NCI-H82 (cell line): ENCODE measurements around the gene ARHGEF7.
A peak's percentile ranks its signal among the peaks of the same experiment; 100 is the strongest.

ENCODE experiments used
- DNase-seq: peaks from one replicate; lab custom pipeline; 2025; lab: John Stamatoyannopoulos, UW

The ARHGEF7 gene

DNA sequence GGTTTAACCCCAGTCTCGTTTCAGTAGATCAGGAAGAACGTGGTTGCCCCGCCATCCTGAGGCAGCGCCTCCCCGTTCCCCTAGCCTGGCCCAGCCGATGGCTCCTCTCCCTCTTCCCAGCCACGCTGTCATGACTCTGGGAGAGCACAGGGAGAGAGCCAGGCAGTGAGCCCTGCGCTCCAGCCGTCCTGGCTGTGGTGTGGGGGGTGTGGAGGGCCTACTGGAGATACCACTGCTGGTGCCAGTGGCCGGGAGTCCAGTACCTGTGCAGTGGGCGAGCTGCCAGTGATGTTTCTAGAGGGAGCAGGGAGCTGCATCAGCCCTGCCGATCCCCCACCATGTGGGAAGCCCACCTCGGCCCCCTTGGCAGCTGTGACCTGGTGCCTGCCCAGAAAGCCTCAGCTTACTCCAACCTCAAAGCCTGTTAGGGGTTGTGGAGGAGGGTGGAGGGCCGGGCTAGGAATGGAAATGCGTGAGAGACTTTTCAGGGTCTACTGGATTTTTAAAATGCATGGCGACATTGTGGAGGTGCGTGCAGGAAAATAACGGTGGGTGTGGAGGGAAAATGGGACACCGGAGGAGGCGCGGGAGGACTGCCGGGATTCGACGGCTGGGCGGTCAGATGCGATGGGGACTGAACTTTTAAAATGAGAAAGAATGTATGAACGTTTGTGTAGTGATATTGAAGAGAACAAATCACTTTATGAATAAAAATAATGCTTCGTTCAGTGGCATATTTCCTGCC, 210.2 kb downstream of the ARHGEF7 start:
- DNase-seq: no peak

DNA sequence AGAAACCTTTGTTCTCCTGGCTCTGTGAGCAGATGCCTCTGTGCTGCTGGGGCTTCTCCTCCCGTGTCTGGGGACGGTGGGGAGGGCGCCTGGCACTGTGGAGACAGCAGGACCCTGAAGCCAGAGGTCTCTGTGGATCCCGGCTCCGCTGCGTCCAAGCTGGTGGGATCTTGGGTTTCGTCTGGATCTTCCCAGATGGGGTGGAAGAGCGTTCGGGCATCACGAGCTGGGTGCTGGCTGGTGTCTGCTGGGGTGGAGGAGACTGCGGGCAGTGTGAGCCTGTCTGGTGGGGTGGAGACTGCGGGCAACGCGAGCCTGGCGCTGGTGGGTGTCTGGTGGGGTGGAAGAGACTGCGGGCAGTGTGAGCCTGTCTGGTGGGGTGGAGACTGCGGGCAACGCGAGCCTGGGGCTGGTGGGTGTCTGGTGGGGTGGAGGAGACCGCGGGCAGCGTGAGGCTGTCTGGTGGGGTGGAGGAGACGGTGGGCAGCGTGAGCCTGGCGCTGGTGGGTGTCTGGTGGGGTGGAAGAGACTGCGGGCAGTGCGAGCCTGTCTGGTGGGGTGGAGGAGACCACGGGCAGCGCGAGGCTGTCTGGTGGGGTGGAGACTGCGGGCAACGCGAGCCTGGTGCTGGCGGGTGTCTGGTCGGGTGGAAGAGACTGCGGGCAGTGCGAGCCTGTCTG, 211.0 kb downstream of the ARHGEF7 start:
- DNase-seq: no peak

DNA sequence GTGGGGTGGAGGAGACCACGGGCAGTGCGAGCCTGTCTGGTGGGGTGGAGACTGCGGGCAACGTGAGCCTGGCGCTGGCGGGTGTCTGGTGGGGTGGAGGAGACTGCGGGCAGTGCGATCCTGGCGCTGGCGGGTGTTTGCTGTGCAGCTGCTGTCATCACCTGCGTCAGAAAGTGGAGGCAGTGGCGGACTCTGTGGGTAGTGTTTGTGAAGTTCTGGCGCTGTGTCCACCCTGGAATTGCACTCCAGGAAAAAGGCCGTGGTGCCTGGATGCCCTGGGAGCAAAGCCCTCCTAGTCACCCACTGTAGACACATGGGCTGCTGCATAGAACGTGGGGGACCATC, 211.5 kb downstream of the ARHGEF7 start:
- no peak for DNase-seq

DNA sequence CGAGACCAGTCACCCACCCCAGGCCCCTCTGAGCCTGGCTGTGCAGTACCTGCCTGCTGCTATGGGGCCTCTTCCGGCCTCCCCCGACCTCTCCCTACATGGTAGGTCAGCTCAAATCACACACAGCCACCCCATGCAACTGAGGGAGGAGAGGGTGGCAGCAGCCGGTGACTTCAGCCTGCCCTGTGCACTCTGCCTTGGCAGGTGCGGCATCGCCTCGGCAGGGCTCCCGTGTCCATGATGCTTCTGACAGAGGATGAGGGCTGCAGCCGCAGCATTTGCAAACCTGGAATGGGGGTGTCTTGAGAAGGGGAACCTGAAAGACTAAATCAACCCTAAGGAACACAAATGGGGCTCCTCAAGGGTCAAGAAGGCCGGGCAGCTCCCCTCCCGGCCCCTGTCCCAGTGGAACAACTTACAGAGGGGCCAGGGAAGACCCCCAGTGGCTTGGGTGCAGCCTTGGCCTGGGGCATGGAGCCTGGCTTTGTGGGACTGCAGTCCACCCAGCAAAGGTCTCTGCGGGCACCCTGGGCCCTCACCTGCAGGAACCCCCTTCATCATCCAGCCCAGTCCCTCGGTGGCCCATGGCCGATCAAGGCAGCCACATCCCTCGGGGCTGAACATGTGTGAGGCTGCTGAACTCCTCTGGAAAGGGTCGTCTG, 212.0 kb downstream of the ARHGEF7 start:
- DNase-seq: no peak

DNA sequence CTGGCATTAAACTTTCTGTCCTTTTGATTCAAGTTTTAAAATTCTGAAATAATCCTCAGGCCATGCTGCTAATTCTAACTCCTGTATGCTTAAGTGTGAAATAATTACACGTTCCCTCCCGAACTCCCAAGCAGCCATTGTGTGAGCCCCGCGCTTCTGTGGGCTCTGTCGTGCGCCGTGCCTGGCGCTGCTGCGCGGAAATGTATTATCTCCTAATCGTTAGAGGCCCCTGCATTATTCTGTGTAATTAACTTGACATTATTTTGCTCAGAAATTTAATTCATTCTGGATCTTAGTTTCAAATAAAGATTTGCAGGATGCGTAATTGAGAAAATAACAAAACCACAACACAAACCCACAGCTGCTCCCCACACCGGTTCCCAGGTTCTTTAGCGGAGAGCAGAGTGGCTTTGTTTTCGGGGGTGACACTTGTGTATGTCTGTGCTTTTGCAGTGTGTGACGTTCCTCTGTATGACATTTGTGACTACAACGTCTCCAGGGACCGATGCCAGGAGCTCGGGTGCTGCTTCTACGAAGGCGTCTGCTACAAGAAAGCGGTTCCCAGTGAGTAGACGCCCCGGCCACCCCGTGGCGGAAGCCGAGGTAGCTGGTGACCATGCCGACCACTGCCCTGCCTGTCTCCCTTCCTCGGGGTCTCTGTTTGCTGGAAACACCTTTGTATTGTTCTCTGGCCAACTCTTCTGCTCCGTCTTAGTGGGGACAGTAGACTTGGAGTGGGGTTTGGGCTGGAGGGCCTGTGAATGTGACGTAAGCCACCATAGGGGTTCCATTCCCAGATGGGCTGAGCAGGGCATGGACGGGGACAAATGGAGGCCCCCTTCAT, 212.8 kb downstream of the ARHGEF7 start:
- no peak for DNase-seq

DNA sequence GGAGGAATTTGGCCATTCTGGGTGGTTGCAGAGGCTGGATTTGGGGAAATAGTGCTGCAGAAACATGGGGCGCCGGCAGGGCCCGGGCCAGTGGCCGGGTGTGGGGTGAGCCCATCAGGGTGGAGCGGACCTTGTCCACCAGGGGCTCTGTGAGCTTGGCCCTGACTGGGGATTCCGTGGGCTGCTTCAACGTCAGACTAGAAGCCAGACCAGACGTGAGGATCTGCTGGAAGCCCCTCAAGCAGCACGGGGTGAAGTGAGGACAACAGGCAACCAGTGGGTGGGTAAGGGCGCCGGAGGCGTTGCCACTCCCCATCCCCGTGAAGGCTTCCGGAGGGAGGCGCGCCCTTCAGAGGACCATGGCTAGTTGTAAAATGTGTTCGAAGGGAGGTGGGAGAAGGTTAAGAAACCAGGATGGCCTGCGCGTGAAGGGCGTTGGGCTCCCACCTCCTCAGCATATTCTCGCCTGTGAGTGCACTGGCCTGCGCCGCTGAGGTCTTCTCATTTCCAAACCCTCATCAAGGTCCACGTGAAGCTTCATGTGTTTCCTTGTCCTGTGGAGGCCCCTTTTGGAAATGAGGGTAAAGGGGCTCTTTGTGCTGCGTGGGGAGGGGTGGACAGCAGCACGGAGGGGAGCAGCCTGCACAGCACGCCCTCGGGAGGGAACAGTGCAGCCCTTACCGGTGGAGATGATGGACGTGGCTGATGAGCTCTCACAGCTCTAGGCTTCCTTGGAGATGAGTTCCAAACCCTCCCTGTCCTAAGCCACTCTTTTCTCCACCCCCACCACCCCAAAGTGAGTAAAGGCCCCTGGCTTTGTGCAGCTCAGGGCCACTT, 213.7 kb downstream of the ARHGEF7 start:
- DNase-seq: no peak

DNA sequence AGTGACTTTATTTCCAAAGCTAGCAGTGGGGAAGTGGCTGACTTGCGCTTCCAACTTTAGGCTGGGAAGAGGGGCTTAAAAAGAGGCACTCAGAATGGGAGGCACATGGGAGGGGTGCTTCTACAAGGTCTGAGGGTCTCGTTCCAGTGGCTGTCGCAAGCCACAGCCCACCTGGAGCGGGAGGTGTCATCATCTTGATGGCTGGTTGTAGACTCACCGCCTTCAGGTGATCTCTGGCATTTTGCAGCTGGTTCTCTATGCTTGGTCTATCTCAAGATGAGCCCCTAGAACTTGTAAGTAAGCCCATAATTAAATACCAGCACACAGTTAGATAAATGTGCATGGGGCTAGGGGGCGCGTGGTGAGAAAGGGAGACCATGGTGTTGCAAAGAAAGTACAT, 214.5 kb downstream of the ARHGEF7 start:
- DNase-seq: no peak

DNA sequence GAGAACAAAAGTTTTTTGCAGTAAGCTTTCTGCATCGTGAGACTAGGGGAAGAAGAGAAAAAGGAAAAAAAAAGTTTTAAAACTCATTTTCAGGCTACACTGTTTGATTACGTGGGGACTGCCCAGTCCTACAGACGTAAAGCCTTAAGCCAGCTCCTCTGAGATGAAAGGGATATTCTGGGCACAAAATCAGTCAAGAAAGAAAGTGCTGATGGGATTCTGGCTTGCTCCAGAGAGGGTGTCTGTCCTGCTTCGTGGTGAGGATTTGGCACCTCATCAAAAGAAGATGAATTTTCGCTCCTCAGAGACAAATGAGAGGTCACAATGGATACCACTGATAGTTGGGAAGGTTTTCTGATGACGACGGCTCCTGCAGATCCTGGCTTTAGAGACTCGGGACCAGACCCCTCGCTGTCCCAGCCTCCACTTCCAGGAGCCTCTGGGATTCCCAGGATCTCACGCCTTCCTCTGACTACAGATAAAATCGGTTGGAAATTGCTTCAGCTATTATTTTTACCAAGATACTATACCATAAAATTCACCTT, 215.0 kb downstream of the ARHGEF7 start:
- DNase-seq: no peak

DNA sequence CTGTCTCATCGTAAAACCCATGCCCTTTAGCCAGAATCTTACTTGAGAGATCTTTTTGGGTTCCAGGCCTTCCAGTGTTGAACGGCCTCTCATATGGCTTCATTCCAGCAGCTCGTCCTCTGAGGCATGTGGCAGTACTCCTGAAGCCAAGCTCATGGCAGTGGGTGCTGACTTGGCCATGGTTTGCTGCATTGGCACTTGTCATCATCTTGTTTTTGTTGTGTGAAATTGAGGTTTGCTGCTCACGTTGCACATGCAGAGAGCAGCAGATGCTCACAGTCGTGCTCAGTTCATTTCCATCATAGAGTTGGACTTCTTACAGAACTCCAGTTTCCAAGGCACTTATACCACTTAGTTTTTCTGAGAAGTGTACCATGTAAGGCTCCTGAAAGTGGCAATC, 220.2 kb downstream of the ARHGEF7 start:
- no peak for DNase-seq

DNA sequence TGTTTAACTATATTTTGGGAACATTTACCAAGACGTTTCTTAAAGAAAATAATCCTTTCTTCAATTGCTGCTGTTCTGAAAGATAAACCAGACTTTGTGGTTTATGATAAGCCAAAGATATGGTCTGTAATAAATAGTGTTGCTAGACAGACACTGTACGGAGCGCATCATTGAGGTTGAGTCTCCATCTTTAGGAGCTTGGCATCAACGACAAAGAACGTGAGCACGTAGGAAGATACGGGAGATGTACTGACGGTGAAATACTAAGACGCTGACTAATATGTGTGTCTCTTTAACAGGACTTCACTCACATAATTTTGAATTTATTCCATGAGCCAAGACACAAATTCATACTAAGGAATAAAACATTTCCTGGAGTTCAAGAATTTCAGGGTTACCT, 221.6 kb downstream of the ARHGEF7 start:
- no peak for DNase-seq

DNA sequence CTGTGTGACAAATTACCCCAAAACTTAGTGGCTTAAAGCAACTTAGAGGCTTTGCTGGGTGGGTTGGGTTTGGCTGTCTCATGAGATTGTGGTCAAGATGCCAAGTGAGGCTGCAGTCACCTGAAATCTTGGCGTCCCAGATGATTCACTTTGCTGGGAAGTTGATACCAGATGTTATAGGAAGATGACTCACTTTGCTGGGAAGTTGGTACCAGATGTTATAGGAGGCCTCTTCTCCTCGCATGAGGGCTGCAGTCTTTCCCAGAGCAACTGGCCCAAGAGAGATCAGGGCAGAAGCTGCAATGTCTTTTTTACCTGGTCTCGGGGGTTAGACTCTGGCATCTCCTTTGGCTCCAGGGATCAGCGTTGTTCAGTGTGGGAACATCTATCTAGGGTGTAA, 222.1 kb downstream of the ARHGEF7 start:
- DNase-seq: no peak

DNA sequence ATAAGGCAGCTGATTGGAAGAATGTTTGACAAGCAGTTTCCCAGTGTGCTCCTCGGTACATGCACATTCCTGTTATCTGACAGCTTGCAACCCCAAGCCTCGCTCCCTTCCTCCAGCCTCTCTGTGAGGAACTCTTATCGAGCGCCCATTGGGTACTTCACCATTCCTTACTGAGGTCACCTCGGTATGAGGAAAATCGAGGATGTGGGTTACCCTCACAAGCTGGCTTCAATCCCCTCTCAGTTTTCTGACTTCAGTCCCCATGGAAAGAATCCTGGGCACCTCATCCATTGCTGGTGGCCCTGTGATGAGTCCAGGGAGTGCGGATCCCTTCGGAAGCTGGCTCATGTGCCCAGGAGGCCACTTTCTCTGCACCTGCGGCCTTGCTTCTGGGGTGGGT, 222.6 kb downstream of the ARHGEF7 start:
- DNase-seq: no peak

DNA sequence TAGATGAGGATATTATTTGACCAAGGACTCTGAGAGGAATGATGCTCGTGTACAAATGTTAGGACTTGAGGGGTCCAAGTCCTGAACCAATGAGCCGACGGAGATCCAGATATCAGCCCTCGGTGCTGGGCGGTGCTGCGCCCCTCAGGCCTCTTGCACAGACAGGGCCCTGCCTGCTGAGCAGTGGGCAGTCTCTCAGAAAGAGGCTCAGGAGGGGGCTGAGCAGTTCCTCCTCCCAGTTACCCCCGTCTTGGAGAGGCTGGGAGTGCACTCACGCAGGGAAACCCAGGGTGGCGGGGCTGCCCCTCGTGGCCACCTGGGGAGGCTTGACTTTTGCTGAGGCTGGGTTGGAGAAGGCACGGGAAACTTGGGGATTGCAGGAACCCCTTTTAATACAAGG, 223.7 kb downstream of the ARHGEF7 start:
- DNase-seq: no peak

DNA sequence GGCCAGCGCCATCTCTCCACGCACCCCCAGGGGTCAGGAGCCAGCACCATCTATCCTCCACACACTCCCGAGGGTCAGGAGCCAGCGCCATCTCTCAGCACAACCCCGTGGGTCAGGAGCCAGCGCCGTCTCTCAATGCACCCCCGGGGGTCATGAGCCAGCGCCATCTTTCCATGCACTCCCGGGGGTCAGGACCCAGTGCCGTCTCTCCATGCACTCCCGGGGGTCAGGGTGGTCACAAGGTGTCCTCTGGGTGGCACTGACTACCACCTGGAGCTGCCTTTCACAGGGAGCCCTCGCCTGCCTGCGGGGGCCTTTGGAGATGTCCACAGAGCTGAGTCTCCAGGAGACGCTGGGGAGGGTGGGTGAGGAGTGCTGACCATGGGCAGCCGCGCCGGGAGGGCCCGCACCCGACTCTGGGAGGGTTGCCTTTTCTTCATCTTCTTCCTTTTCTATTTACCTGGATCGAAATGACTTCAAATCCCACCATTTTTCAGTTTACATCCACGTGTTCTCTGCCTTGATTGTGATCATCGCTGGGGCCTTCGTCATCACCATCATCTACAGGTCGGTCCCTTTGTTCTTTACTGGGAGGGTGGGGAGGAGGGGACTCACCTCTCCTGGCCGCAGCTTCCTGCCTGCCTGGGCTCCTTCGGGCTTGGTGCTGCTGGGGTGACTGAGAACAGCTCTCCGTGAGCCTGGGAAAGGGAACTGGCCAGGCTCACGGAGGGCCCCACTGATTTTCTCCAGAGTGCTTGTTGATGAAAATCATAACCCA, 224.4 kb downstream of the ARHGEF7 start:
- DNase-seq: no peak

DNA sequence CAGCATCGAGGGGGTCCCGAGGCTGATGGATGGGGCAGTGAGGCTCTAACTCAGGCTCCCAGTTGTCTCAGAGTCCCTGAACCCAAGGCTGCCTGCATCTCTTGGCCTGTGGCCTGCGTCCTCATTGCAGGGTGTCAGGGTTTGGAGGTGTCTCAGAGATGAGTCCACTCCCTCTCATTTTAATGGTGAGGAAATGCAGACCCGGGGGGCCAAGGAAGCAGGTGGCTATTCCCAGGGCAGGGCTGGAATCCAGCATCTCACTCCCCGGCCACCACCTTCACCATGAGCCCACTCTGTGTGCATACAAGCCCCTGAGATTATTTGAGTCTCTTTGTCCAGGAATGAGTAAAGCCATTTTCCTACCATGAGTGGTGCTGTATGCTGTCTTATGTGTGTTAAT, 226.8 kb downstream of the ARHGEF7 start:
- DNase-seq: no peak

DNA sequence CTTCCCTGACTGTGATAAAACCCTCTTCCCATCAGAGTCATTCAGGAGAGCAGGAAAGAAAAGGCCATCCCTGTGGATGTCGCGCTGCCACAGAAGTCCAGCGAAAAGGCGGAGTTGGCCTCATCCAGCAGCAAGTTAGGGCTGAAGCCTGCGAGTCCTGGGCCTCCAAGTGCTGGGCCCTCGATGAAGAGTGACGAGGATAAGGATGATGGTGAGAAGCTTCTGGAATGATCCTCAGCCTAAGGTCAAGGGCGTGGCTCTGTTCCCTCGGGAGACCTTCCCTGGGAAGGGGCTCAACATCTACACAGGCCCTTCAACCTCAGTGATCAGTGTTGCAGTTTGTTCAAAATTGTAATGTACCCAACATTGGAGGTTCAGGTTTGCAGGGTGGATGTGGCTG, 227.6 kb downstream of the ARHGEF7 start:
- DNase-seq: no peak

DNA sequence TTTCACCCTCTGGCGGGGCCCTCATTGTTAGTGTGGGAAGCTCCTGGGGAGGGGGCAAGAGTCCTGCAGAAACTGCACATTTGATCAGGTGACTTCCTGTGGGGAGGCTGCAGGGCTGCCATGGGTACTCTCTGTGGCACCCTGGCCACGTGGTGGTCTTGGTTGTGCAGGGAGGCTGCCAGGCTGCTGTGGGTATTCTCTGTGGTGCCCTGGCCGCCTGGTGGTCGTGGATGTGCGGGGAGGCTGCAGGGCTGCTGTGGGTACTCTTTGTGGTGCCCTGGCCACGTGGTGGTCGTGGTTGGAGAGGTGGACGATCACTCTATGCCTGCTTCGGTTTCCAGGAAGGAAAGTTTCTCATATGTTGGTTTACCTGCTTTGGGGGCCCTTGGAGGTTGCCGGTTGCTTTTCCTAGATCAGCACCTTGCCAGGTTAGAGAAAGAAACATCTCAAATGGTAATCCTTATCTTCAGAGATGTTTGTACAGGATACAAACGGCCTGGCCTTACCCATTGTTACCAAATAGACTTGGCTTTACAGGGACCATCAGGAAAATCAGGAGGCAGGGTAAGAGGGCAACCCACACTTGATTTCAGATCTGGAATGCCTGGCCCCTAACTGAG, 228.2 kb downstream of the ARHGEF7 start:
- no peak for DNase-seq

DNA sequence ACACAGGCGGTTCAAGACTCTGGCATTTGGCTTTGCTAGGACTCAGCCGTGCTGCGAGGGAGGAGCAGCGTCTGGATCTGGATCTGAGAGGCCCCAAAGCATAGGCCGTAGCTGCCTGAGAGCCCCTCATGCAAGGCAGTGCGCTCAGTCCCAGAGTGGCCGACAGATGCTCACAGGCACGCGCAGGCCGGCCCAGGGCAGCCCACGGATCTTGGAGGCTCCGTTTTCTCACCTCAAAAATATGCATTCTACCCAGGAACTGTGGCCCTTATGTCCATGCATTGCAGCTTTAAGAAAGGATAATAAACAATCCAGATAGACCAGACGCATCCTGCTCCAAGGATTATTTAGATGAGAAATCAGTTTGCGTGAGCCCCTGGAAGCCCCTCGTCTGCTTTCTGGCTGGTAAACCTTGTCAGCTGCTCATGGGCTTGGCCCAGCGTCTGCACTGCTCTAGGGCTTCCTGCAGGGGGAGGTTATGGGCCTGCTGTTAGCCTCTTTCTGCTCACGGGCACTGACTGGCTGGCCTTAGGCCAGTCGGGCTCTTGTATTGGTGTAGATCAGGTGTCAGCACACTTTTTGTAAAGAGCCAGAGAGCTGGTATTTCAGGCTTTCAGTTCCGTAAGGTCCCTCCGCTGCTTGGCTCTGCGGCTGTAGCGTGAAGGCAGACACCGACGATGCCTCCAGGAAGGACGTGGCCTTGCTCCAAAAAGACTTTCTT, 229.5 kb downstream of the ARHGEF7 start:
- peak; percentile 64 for DNase-seq

DNA sequence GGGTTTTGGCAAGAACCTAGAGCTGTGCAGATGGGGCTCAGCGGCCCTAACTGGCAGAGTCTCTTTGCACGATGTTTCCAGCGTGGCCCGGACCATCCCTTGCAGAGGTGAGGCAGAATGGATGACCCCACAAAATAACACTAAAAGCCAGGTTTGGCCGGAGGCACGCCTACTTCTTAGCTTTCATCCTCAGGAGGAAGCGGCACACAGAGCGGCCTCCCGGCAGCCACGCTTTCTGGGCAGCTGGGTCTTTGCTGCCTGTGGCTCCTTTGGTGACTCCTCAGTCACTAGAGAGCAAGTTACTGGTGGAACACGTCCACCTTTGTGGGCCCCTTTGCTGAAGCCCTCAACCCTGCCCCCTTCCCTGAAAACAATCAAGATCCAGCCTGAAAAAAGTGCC, 230.6 kb downstream of the ARHGEF7 start:
- DNase-seq: no peak
